ENCODE results near the gene AGBL2.
"Not testable (repeated sequence)": the region's sequence is repeated elsewhere in the genome, so short reads cannot be mapped to it uniquely, and the experiment has no call there.

Gene AGBL2

GRCh38 chr11:47711225-47711624, 3.9 kb downstream of the AGBL2 start:
- TF ChIP-seq FOXP2 (optimal IDR thresholded peaks at IDR 0.05; ENCODE audit: control extremely low read depth, extremely low read length, insufficient read depth) (no peak), EZH2 (IDR thresholded peaks at IDR 0.05) (no peak), POLR2AphosphoS5 (IDR thresholded peaks at IDR 0.05; ENCODE audit: borderline replicate concordance, low read depth, low read length) (no peak)
- no peak for DNase-seq (ENCODE audit: low read depth, low spot score)
- Histone ChIP-seq H3K27ac (no peak overlapping the region), H3K4me3 (no peak overlapping the region), H3K9me3 (ENCODE audit: low read depth, low read length) (no peaks in the 10 kb centered on the region), H3K9ac (ENCODE audit: insufficient read length) (no peak overlapping the region), H3K36me3 (ENCODE audit: insufficient read depth, low read length) (peaks cover 6% of the 10 kb centered on the region)

DNA sequence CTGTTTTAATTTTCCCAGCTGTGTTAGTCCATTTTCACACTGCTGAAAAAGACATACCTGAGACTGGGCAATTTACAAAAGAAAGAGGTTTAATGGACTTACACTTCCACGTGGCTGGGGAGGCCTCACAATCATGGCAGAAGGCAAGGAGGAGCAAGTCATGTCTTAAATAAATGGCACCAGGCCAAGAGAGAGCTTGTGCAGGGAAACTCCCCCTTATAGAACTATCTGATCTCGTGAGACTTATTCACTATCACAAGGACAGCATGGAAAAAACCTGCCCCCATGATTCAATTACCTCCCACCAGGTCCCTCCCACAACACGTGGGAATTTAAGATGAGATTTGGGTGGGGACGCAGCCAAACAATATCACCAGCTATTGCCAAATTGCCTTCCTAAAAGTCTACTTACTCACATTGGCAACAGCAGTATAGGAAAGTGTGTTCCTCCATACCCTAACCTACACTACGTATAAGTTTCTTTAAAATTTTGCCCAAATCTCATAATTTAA, 7.8 kb downstream of the AGBL2 start:
- not testable (repeated sequence) for H3K9ac ChIP-seq (ENCODE audit: insufficient read length); H3K36me3 ChIP-seq (ENCODE audit: insufficient read depth, low read length); DNase-seq (ENCODE audit: low read depth, low spot score); H3K4me3 ChIP-seq; H3K27ac ChIP-seq; H3K9me3 ChIP-seq (ENCODE audit: low read depth, low read length)

DNA sequence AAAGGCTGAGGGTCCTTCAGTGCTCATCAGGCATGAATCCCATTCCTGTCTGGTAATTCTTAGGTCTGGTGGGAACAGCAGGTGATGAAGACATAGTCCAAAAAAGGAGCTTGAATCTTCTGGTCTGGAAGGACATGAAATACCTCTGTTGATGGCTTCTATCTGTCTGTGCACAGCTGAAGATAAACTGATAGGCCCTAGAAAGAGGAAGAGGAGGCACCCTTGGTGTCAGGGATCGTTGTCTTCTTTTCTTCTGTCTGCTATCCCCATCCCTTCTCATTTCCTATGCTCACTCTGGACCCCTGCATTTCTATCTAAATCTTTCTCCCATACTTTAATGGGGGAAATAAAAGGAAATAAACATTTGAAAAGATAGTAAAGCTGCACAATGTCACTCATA, 9.4 kb downstream of the AGBL2 start:
- Histone ChIP-seq H3K9ac (ENCODE audit: insufficient read length) (no peak overlapping the region), H3K9me3 (ENCODE audit: low read depth, low read length) (no peaks in the 10 kb centered on the region), H3K36me3 (ENCODE audit: insufficient read depth, low read length) (no peaks in the 10 kb centered on the region), H3K4me3 (no peak overlapping the region), H3K27ac (no peak overlapping the region)
- no peak for TF ChIP-seq POLR2AphosphoS5 (IDR thresholded peaks at IDR 0.05; ENCODE audit: borderline replicate concordance, low read depth, low read length)
- TF ChIP-seq EZH2 (IDR thresholded peaks at IDR 0.05), result no peak
- no peak for TF ChIP-seq FOXP2 (optimal IDR thresholded peaks at IDR 0.05; ENCODE audit: control extremely low read depth, extremely low read length, insufficient read depth)
- DNase-seq (ENCODE audit: low read depth, low spot score), result no peak

DNA sequence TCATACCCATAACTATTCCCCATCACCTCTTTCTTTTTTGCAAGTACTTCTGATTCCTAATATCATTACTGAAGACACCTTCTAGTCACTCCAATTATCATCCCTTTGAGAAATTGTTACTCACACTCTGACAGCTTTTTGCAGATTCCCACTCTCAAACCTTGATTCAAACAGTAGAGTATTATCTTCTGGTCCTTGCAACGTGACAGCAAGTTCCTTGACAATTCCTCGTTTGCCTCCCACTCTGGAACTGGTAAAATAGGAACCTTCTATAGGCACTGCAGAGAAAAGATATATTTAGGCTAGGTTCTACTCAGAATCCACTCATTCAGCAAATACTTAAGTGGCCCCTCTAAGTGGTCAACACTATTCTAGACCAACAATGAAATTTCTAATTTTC, 23.2 kb downstream of the AGBL2 start:
- no peak overlapping the region for H3K9ac ChIP-seq (ENCODE audit: insufficient read length)

DNA sequence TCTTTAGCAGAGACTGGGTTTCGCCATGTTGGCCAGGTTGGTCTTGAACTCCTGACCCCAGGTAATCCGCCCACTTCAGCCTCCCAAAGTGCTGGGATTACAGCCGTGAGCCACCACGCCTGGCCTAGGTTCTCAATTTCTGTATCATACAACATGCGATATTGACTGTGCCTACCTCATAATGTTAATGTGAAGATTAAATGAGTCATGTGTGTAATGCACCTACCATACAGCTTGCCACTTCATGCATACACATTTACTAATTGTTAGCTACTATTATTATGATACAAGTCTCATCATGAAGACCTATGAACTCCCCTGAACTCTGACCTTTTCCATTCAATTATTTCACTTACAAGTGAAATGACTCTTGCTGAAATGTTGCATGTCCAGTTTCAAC, 25.7 kb downstream of the AGBL2 start:
- Histone ChIP-seq H3K4me3 (no peak overlapping the region), H3K9ac (ENCODE audit: insufficient read length) (no peak overlapping the region), H3K36me3 (ENCODE audit: insufficient read depth, low read length) (no peaks in the 10 kb centered on the region), H3K27ac (no peak overlapping the region), H3K9me3 (ENCODE audit: low read depth, low read length) (no peaks in the 10 kb centered on the region)
- TF ChIP-seq EZH2 (IDR thresholded peaks at IDR 0.05) (no peak), FOXP2 (optimal IDR thresholded peaks at IDR 0.05; ENCODE audit: control extremely low read depth, extremely low read length, insufficient read depth) (no peak), POLR2AphosphoS5 (IDR thresholded peaks at IDR 0.05; ENCODE audit: borderline replicate concordance, low read depth, low read length) (no peak)
- DNase-seq (ENCODE audit: low read depth, low spot score), result no peak

More for the DNA sequence above, 23.2 kb downstream of the AGBL2 start:
- Histone ChIP-seq H3K36me3 (ENCODE audit: insufficient read depth, low read length) (no peaks in the 10 kb centered on the region), H3K9me3 (ENCODE audit: low read depth, low read length) (no peaks in the 10 kb centered on the region), H3K27ac (no peak overlapping the region), H3K4me3 (no peak overlapping the region)
- no peak for TF ChIP-seq FOXP2 (optimal IDR thresholded peaks at IDR 0.05; ENCODE audit: control extremely low read depth, extremely low read length, insufficient read depth)
- no peak for TF ChIP-seq POLR2AphosphoS5 (IDR thresholded peaks at IDR 0.05; ENCODE audit: borderline replicate concordance, low read depth, low read length)
- TF ChIP-seq EZH2 (IDR thresholded peaks at IDR 0.05), result no peak
- DNase-seq (ENCODE audit: low read depth, low spot score), result no peak

- Histone ChIP-seq H3K9me3 (ENCODE audit: low read depth, low read length) (no peaks in the 10 kb centered on the region), H3K27ac (no peak overlapping the region), H3K4me3 (no peak overlapping the region), H3K9ac (ENCODE audit: insufficient read length) (no peak overlapping the region), H3K36me3 (ENCODE audit: insufficient read depth, low read length) (no peaks in the 10 kb centered on the region)
- no peak for DNase-seq (ENCODE audit: low read depth, low spot score)
- TF ChIP-seq FOXP2 (optimal IDR thresholded peaks at IDR 0.05; ENCODE audit: control extremely low read depth, extremely low read length, insufficient read depth) (no peak), POLR2AphosphoS5 (IDR thresholded peaks at IDR 0.05; ENCODE audit: borderline replicate concordance, low read depth, low read length) (no peak), EZH2 (IDR thresholded peaks at IDR 0.05) (no peak)
These were observed 26.2 kb downstream of the AGBL2 start for GRCh38 chr11:47688991-47689390.

DNA sequence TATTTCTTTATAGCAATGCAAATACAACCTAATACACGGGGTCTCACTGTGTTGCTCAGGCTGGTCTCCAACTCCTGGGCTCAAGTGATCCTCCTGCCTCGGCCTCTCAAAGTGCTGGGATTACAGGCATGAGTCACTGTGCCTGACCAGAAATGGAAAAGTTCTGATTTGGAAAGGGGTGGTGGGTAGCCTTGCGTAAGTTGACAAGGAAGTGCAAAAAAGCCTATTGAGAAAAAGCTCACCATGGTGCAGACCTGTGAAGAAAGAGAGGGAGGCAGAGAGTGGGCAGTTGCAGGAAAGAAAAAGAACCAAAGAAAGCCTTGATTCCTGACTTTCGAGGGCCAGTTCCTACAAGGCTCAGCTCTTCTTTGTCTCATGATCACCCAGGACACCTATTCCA, 27.1 kb downstream of the AGBL2 start:
- H3K9ac ChIP-seq (ENCODE audit: insufficient read length), result no peak overlapping the region
- TF ChIP-seq POLR2AphosphoS5 (IDR thresholded peaks at IDR 0.05; ENCODE audit: borderline replicate concordance, low read depth, low read length) (no peak), EZH2 (IDR thresholded peaks at IDR 0.05) (no peak), FOXP2 (optimal IDR thresholded peaks at IDR 0.05; ENCODE audit: control extremely low read depth, extremely low read length, insufficient read depth) (no peak)
- no peaks in the 10 kb centered on the region for H3K9me3 ChIP-seq (ENCODE audit: low read depth, low read length)
- no peak overlapping the region for H3K27ac ChIP-seq
- DNase-seq (ENCODE audit: low read depth, low spot score), result no peak
- no peaks in the 10 kb centered on the region for H3K36me3 ChIP-seq (ENCODE audit: insufficient read depth, low read length)
- no peak overlapping the region for H3K4me3 ChIP-seq

DNA sequence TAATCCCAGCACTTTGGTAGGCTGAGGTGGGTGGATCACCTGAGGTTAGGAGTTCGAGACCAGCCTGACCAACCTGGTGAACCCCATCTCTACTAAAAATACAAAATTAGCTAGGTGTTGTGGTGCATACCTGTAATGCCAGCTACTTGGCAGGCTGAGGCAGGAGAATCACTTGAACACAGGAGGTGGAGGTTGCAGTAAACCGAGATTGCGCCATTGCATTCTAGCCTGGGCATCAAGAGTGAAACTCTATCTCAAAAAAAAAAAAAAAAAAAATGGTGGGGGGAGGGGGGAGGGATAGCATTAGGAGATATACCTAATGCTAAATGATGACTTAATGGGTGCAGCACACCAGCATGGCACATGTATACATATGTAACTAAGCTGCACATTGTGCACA, 28.5 kb downstream of the AGBL2 start:
- not testable (repeated sequence) for DNase-seq (ENCODE audit: low read depth, low spot score); H3K27ac ChIP-seq; H3K4me3 ChIP-seq; H3K36me3 ChIP-seq (ENCODE audit: insufficient read depth, low read length); H3K9me3 ChIP-seq (ENCODE audit: low read depth, low read length); H3K9ac ChIP-seq (ENCODE audit: insufficient read length)

- Histone ChIP-seq H3K36me3 (ENCODE audit: insufficient read depth, low read length) (no peaks in the 10 kb centered on the region), H3K9ac (ENCODE audit: insufficient read length) (no peak overlapping the region), H3K27ac (no peak overlapping the region), H3K4me3 (no peak overlapping the region), H3K9me3 (ENCODE audit: low read depth, low read length) (no peaks in the 10 kb centered on the region)
- TF ChIP-seq FOXP2 (optimal IDR thresholded peaks at IDR 0.05; ENCODE audit: control extremely low read depth, extremely low read length, insufficient read depth), result no peak
- no peak for TF ChIP-seq EZH2 (IDR thresholded peaks at IDR 0.05)
- no peak for TF ChIP-seq POLR2AphosphoS5 (IDR thresholded peaks at IDR 0.05; ENCODE audit: borderline replicate concordance, low read depth, low read length)
- no peak for DNase-seq (ENCODE audit: low read depth, low spot score)
These were observed 29.0 kb downstream of the AGBL2 start for GRCh38 chr11:47686151-47686550.
